ENCODE measurements around the gene SLC22A1.

- no peak for TF ChIP-seq CTCF (IDR thresholded peaks at IDR 0.05; ENCODE audit: poor library complexity)
- TF ChIP-seq EZH2 (IDR thresholded peaks at IDR 0.05; ENCODE audit: borderline replicate concordance): no peak
Observed at GRCh38 chr6:160163912-160164311, 42.3 kb downstream of the SLC22A1 start.
